CD4-positive, alpha-beta T cell treated with Interleukin-6 for 4 hours (primary cell): ENCODE data around the gene ANKRD22.

Experiments used
- DNase-seq: peaks from one replicate; pipeline ENCODE4 v3.0.0-alpha.2; 2020; ENCODE audit warnings: mixed read lengths

The ANKRD22 gene

DNA sequence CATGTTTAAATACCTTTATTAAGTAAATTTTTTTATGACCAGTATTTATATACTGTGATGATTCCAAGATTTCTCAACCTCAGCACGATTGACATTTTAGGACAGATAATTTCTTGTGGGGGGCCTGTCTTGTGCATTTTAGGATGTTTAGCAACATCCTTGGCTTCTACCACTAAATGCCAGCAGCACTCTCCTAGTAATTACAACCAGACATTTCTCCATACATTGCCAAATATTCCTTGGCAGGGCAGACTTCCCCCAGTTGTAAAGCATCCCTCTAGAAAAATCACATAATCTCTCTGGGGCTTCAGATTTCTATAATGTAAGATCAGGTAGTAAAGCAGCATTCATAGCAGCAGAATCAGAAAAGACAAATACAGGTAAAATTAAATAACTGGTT lies 56.9 kb downstream of the ANKRD22 start:
- no peak for DNase-seq

DNA sequence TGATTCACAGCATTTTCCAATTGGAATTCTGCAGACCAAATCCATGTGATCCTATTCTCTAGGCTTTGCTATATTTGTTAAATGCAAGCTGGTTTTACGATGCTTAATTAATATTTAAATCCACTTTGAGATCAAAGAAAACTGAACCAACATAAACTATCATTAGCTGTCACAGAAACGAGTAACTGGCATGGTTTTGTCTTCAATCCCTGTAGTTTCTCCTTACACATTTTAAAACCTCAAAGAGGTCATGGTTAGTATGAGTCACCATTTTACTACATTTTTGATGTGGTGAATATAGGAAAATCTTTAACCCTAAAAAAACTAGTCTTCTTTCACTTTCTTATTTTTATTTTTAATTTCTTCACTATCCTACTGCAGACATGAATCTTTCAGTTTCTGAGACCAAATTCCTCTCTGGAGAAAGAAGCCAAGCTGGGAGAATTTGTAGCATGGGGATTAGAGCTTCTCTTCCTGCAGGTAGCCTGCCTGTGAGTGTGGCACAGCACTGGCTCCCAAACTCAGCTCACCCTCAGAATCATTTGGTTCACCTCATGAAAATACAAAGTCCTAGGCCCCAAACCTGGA lies 57.8 kb downstream of the ANKRD22 start:
- DNase-seq: no peak

DNA sequence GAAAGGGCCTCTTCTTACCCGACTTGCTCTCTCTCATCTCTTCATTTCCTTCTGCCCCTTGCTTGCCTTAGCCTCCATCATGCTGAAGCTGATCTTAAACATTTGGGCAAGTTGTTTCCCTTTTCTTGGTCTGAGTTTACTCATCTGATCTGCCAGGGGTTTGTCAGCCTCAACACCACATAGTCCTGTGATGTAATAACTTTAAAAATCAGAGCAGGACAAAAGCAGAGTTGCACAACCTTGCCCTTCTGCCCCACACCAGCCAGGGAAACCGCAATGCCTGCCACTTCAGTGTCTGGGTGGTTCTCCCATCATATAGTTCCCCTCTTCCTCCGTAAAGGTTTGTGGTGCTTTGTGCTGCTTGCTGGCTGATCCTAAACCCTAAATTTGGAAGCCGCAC lies 59.0 kb downstream of the ANKRD22 start:
- DNase-seq: peak; percentile 3

- no peak for DNase-seq
Observed at GRCh38 chr10:88791924-88792323, 59.7 kb downstream of the ANKRD22 start.

DNA sequence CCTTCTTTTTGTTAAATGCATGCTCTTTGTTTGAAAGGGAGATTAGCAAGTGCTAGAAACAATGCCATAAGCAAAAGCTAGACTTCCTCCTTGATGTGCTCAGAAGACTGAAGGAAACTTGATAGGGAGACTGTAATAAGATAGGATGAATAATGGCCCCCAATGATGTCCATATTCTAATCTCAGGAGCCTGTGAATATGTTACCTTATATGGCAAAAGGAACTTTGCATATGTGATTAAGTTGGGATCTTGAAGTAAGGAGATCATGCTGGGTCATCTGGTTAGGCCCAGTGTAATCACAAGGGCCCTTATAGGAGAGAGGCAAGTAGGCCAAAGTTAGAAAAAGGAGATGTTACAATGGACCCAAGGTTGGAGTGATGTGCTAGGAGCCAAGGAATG lies 62.7 kb downstream of the ANKRD22 start:
- DNase-seq: no peak

- no peak for DNase-seq
Observed at GRCh38 chr10:88787463-88787862, 64.2 kb downstream of the ANKRD22 start.

DNA sequence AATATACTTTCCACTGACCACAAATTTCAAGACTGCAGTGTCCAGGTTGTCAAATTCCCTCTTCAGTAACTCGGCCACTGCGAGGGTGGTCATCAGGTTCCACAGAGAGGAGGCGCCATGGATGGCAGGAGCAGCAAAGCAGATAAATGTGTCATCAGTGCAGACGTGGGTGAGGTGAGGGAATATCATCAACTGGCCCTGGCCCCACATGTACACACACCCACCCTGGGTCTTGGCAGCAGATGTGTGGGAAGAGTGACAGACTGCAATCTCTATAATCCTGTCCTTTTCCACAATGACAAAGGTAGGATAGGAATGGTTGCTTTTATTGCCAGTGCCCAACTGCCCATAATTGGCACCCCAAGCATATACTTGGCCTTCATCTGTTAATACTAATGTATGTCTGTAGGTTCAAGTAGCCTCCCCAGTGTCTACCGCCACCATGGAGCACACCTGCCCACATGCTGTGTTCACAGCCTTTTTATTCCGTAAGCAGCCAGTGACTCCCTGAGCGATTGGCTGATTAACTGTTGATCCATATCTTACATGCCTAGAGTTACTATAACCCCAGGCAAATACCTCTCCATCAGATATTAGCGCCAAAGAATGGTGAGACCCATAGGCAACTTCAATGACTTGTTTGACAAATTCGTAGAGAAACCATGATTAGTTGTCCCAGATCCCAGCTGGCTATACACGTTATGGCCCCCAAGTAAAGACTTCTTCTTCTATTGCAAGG lies 65.4 kb downstream of the ANKRD22 start:
- no peak for DNase-seq

DNA sequence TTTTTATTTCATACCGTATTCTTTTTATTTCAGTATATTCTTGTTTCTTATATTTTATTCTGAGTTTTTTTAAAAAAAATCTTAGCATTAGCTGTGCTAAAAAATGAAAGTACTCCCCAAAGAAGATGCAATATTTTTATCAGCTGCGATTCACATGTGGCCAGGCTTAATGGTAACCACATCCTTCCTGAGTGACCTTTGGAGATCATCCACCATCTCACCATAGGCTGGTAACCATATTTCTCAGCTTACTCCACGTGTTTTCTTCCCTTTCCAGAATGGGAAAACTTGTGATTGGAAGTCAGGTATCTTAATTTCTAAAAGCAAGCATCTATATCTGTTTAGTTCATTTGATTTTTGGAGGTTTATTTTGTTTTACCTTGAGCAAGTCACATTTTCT lies 67.9 kb downstream of the ANKRD22 start:
- DNase-seq: no peak

- DNase-seq: no peak
Observed at GRCh38 chr10:88782222-88782621, 69.4 kb downstream of the ANKRD22 start.

- no peak for DNase-seq
Observed at GRCh38 chr10:88781206-88781605, 70.4 kb downstream of the ANKRD22 start.
